Heart left ventricle (tissue), 13 donors: ENCODE data around the gene AK4.

ENCODE experiments used
- POLR2A ChIP-seq, 2 donors: fragments of 450-650 bp; IDR thresholded peaks; one replicate each; pipeline ENCODE4 v1.6.1; 2017; ENCODE audit warnings: antibody characterized with exemption in 2 of 2, mild to moderate bottlenecking in 2 of 2, moderate library complexity in 2 of 2
- TF ChIP-seq, protein P1 (sequence below), 12 donors: fragments of 200-600 bp; sonication (generic) in 4 of 12; IDR thresholded peaks; one replicate each; pipeline versions ENCODE4 v1.5.0 to v1.8.0; 2018 to 2022; ENCODE audit warnings: antibody characterized with exemption in 12 of 12, mild to moderate bottlenecking in 5 of 12
- donor health status: ischemic (EF 13 %, LVEDD 7.1; RV severe dilation, severe dysfunction).
- donor health status: DM: no; HTN: yes; CAD: no.
- donor health status: DM: no; HTN: no; CAD: no.
- donor health status: ischemic (EF 25% LVEDD 6.9; RV normal size, moderate dysfunction).
- donor health status: ischemic (EF 25% LVEDD 5.7; RV mildly dilated, moderate dysfunction).
- donor health status: ischemic (EF 35%, LVEDD 5.7; RV mildly dilated, moderate dysfunction).
- donor health status: nonischemic (EF 11% LVEDD 7.7; RV severe dilation, severe dysfunction).
- donor health status: DM: yes; HTN: yes; CAD: no.
- donor health status: PGD.
- donor health status: ischemic (EF 29% LVEDD 5.4; RV normal size, mild dysfunction).
- donor health status: nonischemic (EF 23%, LVEDD 6.1; RV moderate dilation, normal function).

DNA sequence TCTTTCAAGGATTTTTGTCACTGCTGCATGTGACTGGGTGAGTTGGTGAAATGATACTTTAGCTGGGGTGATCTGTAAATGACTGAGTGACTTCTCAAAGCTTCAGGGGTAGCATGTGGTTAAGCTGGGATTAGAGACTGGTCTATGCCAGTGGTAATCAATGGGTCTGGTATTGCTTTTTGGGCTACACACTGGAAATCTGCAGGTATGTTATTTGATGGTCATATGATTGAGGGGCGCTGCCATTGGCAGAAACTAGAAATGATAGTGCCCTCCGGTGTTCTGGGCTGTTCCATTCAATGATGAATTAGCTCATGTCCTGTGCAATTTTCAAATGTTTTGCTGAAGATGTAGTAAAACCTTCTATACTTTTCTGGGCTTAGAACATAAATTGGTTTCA lies 121.6 kb downstream of the AK4 start:
- TF ChIP-seq, protein P1, sequence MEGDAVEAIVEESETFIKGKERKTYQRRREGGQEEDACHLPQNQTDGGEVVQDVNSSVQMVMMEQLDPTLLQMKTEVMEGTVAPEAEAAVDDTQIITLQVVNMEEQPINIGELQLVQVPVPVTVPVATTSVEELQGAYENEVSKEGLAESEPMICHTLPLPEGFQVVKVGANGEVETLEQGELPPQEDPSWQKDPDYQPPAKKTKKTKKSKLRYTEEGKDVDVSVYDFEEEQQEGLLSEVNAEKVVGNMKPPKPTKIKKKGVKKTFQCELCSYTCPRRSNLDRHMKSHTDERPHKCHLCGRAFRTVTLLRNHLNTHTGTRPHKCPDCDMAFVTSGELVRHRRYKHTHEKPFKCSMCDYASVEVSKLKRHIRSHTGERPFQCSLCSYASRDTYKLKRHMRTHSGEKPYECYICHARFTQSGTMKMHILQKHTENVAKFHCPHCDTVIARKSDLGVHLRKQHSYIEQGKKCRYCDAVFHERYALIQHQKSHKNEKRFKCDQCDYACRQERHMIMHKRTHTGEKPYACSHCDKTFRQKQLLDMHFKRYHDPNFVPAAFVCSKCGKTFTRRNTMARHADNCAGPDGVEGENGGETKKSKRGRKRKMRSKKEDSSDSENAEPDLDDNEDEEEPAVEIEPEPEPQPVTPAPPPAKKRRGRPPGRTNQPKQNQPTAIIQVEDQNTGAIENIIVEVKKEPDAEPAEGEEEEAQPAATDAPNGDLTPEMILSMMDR (IDR thresholded peaks at IDR 0.05), result no peak
- TF ChIP-seq POLR2A (IDR thresholded peaks at IDR 0.05), result no peak
